ENCODE measurements around the gene TRPV4.

Gene TRPV4

GRCh38 chr12:109828754-109829511 lies 4.3 kb downstream of the TRPV4 start:
- no peak for DNase-seq (ENCODE audit: low spot score)

DNA sequence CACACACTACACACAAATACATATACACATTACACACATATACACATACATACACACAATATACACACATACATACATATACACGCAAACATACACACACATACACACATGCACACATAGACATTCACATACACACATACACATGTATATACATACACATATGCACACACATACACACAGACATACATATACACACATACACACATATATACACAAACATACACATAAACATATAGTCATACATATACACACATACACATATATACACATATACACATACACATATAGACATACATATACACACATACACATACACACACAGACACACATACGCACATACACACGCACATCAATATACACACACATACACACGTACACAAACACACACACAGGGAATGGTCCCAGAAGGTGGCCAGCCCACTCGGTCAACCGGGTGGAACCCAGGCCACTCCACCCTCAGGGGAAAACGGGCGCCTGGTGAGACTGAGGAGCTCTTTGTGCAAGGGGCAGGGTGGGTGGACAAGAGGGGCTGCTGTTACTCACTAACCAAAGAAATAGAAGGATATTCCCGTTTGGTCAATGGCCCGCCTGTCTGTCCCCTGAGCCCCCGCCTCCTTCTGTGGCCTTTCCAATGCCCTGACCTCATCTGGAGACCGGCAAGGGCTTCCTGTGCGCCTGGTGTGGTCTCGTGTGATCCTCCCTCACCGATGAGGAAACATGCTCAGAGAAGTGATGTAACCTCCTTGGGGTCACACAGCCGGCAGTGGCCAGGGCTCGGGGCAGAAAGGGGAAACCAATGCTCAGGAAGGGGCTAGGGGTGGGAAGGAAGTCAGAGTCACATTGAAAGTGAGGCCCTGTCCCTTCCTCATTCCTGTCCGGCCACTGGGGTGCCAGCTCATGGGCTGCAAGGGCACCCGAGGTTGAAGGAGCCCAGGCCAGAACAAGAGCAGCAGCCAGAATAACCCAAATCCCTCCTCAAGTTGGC lies 5.3 kb downstream of the TRPV4 start:
- peak; percentile 15 for DNase-seq (ENCODE audit: low spot score)

DNA sequence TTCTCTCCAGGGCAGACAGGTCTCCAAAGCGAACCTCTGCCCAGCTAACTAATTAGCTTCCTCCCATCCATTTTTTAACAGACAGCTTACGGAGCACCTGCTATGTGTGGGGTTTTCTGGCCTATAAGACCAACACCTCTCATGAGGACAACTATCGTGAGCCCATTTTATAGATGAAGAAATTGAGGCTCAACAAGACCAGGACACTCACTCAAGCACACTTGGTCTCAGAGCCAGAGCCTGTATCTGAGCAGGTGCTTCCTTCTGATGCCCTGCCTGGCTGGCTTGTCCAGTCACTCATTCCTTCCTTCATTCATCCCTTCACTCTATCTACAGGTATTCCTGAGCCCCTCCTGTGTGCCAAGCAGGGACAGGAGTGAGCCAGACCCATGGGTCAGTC lies 6.1 kb downstream of the TRPV4 start:
- no peak for DNase-seq (ENCODE audit: low spot score)

- DNase-seq (ENCODE audit: low spot score), result no peak
These were observed 8.5 kb downstream of the TRPV4 start for GRCh38 chr12:109824731-109825130.

DNA sequence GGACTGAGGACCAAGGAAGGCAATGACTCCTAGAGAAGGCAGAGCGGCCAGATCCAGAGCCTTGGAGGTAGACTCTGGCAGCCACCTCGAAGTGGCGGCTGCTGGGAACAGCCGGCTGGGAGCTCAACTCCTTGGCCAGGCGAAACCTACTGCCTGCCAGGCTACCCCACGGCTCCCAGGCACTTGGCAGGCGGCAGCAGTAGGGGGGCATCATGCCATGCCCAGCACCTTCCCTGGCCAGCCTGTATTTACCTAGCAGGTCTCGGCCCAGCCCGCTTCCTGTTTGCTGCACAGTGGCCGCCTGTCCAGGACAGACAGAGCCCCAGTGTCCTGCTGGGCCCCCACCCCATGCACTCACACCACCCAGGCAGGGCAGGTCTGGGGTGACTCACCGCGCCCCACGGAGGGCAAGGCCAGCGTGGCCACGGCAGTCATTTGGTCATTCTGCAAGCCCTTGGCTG lies 10.2 kb downstream of the TRPV4 start:
- DNase-seq (ENCODE audit: low spot score), result no peak

DNA sequence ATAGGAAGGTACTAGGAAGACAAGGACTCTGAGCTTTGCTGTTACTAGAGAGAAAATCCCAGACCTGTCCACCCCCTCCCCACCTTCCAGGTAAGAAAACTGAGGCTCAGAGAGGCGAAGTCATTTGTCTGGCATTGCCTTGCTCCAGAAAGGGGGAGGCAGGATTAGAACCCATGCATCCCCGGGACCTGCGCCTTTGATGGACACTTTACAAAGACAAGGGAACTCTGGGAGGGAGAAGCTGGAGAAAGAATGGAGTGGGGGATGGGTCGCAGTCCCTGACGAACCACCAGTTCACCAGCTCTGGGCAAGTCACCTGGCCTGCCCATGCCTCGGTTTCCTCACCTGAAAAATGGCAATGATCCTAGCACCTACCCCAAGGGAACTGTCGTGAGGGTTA lies 10.8 kb downstream of the TRPV4 start:
- no peak for DNase-seq (ENCODE audit: low spot score)

DNA sequence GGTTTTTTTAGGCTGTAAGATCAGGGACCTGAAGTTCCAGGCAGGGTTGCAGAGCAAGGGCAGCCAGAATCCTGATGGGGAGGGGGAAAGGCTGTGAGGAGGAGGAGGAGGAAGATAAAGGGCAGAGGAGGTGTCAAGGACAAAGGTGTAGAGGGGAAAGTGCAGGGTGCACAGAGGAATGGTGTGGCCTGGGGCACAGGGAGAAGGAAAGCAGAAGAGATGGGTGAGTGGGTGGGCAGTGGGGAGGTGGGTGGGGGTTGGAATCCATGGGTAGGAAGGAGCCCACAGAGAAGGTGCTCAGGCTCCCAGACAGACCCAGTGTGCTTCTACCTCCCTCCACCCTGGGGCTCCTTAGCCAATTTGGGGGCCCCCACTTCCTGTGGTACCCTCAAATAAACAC lies 11.2 kb downstream of the TRPV4 start:
- DNase-seq (ENCODE audit: low spot score), result no peak

DNA sequence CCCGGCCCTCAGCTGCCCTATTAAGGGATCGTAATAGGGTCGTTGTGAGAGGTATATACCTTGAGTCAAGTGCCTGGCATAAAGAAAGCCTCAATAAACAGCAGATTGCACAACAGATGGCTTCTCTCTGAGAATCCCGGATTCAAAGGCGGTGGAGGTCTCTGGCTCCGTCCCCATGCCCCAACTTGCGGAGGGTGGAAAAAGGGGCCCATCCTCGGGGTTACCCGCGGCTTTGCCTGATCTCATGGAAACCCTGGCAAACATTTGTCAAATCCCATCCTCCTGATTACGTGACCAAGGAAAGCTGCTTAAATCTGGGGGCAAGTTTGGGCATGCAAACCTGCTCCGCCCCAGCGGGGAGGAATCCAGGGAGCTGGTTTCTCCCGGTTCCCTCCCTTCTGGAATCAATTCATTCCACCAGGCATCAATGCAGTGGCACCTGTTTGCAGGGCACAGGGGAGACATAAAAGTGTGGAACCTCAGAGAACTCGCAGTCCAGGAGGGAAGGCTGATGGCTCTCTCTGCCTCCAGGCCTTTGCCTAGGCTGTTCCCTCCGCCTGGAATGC lies 12.3 kb downstream of the TRPV4 start:
- DNase-seq (ENCODE audit: low spot score), result no peak

GRCh38 chr12:109818905-109819500 lies 14.2 kb downstream of the TRPV4 start:
- no peak for DNase-seq (ENCODE audit: low spot score)

DNA sequence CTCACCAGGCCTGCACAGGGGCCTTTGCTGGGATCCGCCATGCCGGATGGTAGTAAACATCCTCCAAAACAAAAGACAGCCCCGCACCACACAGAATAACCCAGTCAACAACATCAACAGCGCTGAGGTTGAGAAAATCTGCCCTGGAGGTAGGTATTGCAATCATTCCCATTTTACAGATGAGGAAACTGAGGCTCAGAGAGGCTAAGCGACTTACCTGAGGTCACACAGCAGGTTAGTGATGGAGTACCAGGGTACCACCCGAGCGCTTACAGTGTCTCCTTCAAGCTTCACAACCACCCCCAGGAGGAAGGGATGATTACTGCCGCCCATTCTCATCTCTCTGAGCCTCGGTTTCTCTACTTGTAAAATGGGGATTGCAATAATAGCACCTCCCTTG lies 14.9 kb downstream of the TRPV4 start:
- no peak for DNase-seq (ENCODE audit: low spot score)

DNA sequence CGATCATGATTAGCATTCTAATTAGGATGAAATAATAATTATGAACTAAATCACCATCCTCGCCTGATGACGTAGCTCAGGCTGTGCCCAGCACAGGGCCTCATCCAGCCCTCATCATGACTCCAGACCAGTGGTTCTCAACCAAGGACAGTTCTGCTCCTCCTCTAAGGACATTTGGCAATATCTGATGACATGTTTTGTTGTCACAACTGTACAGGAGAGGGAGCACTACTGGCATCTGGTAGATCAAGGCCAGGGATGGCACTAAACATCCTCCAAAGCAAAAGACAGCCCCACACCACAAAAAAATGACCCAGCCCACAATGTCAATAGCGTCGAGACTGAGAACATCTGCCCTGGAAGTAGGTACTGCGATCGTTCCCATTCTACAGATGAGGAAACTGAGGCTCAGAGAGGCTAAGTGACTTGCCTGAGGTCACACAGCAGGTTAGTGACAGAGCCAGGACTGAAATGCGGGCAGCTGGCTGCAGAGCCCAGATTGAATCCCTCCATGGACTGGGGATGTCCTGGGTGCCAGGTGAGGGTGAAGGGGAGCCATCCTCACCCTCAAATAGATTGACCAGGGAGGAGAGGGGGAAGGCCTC lies 15.5 kb downstream of the TRPV4 start:
- DNase-seq (ENCODE audit: low spot score), result no peak

DNA sequence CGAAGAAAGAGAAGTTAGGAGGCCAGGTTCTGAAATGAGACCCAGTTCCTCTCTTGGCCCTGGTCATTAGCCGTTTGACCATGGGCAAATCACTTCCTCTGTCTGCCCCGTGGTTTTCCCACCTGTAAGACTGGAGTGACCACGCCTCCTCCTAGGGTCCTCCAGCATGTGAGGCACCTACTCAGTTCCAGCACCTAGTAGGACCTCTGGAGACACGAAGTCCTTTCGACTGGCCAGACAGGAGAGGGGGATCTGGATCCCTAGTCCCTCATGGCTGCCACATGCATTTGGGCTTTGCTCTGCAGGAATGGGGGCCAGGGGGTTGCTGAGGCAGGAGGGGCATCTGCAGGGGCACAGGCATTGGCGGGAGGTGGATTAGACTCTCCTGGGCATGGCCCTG lies 16.3 kb downstream of the TRPV4 start:
- no peak for DNase-seq (ENCODE audit: low spot score)

DNA sequence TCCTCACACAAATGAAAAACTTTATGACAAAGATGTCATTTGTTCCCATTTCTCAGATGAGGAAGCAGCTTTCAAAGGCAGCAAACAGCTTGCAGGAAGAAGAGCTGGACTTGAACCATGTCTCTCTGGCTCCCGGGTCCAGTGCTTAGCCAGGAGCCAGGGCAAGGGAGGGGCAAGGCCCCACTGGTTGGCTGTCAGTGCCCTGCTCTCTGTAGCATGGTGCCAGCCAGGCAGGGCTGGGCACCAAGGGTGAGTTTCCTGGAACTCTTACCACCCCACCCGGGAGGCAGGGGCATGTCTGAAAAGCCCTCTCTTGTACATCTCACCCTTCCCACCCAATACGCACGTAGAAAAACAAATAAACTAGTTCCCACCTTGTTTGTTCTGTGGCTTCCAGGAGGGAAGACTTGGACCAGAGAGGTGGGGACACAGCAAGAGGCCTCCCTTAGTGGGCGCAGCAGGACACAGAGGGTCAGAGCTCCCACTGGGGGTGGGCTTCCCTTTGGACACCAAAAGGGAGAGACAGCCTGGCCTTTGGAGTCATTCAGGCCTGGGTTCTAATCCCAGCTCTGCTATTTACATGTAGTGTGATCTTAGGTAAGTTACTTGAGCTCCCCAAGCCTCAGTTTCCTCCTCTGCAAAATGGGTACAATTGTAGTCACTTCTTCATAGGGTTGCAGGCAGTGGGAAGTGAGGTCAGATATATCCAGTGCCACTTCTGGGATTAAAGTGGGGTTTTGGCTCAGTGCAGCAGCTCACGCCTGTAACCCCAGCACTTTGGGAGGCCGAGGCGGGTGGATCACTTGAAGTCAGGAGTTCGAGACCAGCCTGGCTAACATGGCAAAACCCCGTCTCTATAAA lies 17.2 kb downstream of the TRPV4 start:
- DNase-seq (ENCODE audit: low spot score), result no peak

DNA sequence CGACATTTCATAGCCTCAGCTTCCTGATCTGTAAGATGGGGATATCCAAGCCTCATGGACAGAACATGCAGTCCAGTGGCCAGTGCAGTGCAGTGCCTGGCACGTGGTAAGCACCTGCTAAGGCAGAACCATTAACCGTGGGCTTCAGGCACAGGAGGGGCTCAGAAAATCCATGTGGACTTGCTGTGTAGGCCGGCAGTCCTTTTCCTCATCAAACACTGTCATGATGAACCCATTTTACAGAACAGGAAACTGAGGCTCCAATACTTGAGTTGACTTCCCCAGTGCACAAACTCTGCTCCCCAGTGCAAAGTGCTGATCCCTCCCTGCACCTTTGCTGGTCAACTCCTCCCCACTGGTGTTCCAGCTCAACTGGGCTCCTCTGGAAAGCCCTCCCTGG lies 18.0 kb downstream of the TRPV4 start:
- no peak for DNase-seq (ENCODE audit: low spot score)

- no peak for DNase-seq (ENCODE audit: low spot score)
These were observed 18.5 kb downstream of the TRPV4 start for GRCh38 chr12:109814600-109815150.

DNA sequence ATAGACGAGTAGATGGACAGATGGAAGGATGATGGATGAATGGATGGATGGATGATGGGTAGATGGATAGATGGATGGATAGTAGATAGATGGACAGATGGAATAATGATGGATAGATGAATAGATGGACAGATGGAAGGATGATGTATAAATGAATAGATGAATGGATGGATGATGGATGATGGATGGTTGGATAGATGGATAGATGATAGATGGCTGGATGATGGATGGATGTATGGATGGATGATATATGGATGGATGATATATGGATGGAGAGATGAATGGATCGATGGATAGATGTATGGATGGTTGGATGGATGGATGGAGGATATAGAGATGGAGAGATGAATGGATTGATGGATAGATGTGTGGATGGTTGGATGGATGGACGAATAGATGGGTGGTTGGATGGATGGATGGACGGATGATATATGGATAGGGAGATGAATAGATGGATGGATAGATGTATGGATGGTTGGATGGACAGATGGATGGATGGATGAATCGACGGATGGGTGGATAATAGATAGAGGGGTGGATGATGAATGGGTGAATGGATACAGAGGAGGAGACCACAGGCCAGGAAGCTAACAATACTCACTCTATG lies 19.3 kb downstream of the TRPV4 start:
- no peak for DNase-seq (ENCODE audit: low spot score)

GRCh38 chr12:109811624-109811995 lies 21.6 kb downstream of the TRPV4 start:
- DNase-seq (ENCODE audit: low spot score), result no peak

GRCh38 chr12:109810954-109811623 lies 22.1 kb downstream of the TRPV4 start:
- DNase-seq (ENCODE audit: low spot score), result no peak

GRCh38 chr12:109808876-109809646 lies 24.1 kb downstream of the TRPV4 start:
- no peak for DNase-seq (ENCODE audit: low spot score)
